Measurements from ENCODE around the gene LEAP2. TPM values are rescaled to one million over a fixed set of nuclear protein-coding genes. Genes with fewer than 3 reads are reported as not detected.

The LEAP2 gene, protein sequence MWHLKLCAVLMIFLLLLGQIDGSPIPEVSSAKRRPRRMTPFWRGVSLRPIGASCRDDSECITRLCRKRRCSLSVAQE
- total RNA-seq = 1 to 10 TPM; 2.5 to 3.1 TPM

DNA sequence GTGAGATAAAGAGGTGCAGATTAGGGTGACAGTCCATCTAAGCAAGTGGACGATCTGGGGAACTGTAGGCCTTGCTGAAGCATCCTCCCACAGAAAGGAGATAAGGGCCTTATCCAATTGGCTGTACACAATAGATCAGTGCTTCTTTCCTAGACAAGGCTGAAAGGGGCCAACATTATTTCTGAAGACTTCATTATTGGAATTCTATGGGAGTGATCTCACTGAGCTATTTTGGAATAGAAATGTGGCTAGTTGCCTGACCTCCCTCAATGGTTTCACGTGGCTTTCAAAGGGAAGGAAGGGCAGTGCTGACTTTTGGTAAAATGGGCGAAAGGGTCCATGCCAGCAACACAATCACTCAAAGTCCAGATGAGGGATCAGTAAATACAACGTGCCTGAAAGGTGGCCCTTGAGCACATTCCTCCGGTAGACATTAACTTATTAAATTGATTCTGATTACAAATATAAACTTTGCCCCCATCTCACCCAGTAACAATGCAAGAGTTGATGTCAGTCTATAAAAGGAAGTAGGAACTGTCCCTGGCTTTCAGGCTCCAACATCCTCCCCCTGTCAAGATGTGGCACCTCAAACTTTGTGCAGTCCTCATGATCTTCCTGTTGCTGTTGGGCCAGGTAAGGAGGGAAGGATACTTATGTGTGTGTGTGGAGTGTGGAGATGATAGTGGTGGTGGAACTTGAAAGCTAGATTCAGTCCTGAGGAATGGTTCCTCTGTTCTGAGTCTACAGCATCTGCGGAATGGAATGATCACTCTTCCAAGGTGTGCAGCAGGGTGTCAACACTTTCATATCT lies at the start of gene LEAP2:
TSS of gene LEAP2 (plus strand) at position 550 of the 811 bp plus-strand sequence. CDS start at position 577, 27 bp downstream.
- H3K27ac Mint-ChIP-seq = no peak within 1 kb of the TSS
- ChIA-PET POLR2A (interaction anchor here (0.6 kb wide), 1 partner anchor 34 kb away, joined by 3 read pairs; no protein-coding TSS in a partner anchor), CTCF (interaction anchor here (0.6 to 1.2 kb wide), 3 partner anchors 11 to 1282 kb away, joined by 3 read pairs; no protein-coding TSS in a partner anchor)
- H3K4me3 Mint-ChIP-seq = no peak within 1 kb of the TSS
- DNase-seq (no peak), ATAC-seq (no peak)
- peaks cover 38% of the 10 kb centered on the region for H3K36me3 Mint-ChIP-seq (ENCODE audit: low read depth)
- no peaks in the 10 kb centered on the region for H3K27me3 Mint-ChIP-seq
- H3K4me1 Mint-ChIP-seq = peaks cover 4% of the 10 kb centered on the region
- intact Hi-C loops (cut with DNase I, micrococcal nuclease) = no loop called here
- H3K9me3 Mint-ChIP-seq (ENCODE audit: low read depth) = no peaks in the 10 kb centered on the region

GRCh38 chr5:132824426-132824825 lies 49.0 kb upstream of the LEAP2 start:
- Mint-ChIP-seq H3K27ac (no peak overlapping the region), H3K9me3 (ENCODE audit: low read depth) (no peaks in the 10 kb centered on the region), H3K27me3 (peaks cover 46% of the 10 kb centered on the region), H3K36me3 (ENCODE audit: low read depth) (no peaks in the 10 kb centered on the region), H3K4me1 (peaks cover 11% of the 10 kb centered on the region), H3K4me3 (no peak overlapping the region)
- intact Hi-C loops (cut with DNase I, micrococcal nuclease) = loop anchor here (5.0 kb wide), 4 partner anchors 87 to 437 kb away; partner anchors contain the start of gene KIF3A (in 1 of the 2)
- POLR2A ChIA-PET = no interaction called here
- CTCF ChIA-PET = interaction anchor here (0.7 to 2.2 kb wide), 5 partner anchors 9 to 297 kb away, joined by 3 to 7 read pairs (median 4); partner anchors contain the start of gene CCNI2
- ATAC-seq (no peak), DNase-seq (no peak)

- peak; percentile 8 for ATAC-seq
- Mint-ChIP-seq H3K4me1 (peaks cover 6% of the 10 kb centered on the region), H3K36me3 (ENCODE audit: low read depth) (no peaks in the 10 kb centered on the region), H3K9me3 (ENCODE audit: low read depth) (no peaks in the 10 kb centered on the region), H3K27ac (no peak overlapping the region), H3K4me3 (no peak overlapping the region), H3K27me3 (peaks cover 44% of the 10 kb centered on the region)
- no peak for DNase-seq
- CTCF ChIA-PET = interaction anchor here (0.6 to 2.2 kb wide), 8 partner anchors 10 to 493 kb away, joined by 3 to 7 read pairs (median 4); partner anchors contain the start of gene CCNI2
- POLR2A ChIA-PET = no interaction called here
- intact Hi-C loops (cut with DNase I, micrococcal nuclease) = no loop called here
Observed at GRCh38 chr5:132825033-132825833, 48.2 kb upstream of the LEAP2 start.

GRCh38 chr5:132825834-132826391 lies 47.6 kb upstream of the LEAP2 start:
- DNase-seq = peak; percentile 44
- H3K27me3 Mint-ChIP-seq = peaks cover 42% of the 10 kb centered on the region
- H3K4me1 Mint-ChIP-seq = peaks cover 3% of the 10 kb centered on the region
- ChIA-PET CTCF (interaction anchor here (0.6 to 2.2 kb wide), 7 partner anchors 9 to 299 kb away, joined by 3 to 7 read pairs (median 3); partner anchors contain the start of gene SOWAHA), POLR2A (interaction anchor here (0.7 kb wide), 1 partner anchor 226 kb away, joined by 3 read pairs; the partner anchor contains the start of gene HSPA4)
- H3K36me3 Mint-ChIP-seq (ENCODE audit: low read depth) = no peaks in the 10 kb centered on the region
- intact Hi-C loops (cut with DNase I, micrococcal nuclease) = no loop called here
- H3K27ac Mint-ChIP-seq = no peak overlapping the region
- ATAC-seq = peak; percentile 30
- no peaks in the 10 kb centered on the region for H3K9me3 Mint-ChIP-seq (ENCODE audit: low read depth)
- H3K4me3 Mint-ChIP-seq = no peak overlapping the region

GRCh38 chr5:132826424-132827082 lies 46.9 kb upstream of the LEAP2 start:
- POLR2A ChIA-PET = interaction anchor here (0.5 to 0.7 kb wide), 2 partner anchors 25 to 225 kb away, joined by 3 read pairs; partner anchors contain the start of gene HSPA4

GRCh38 chr5:132827943-132828673 lies 45.4 kb upstream of the LEAP2 start:
- no peak for ATAC-seq
- Mint-ChIP-seq H3K36me3 (ENCODE audit: low read depth) (no peaks in the 10 kb centered on the region), H3K27ac (no peak overlapping the region), H3K4me3 (no peak overlapping the region), H3K27me3 (peaks cover 49% of the 10 kb centered on the region), H3K4me1 (peaks cover 2% of the 10 kb centered on the region), H3K9me3 (ENCODE audit: low read depth) (no peaks in the 10 kb centered on the region)
- intact Hi-C loops (cut with DNase I, micrococcal nuclease) = no loop called here
- ChIA-PET CTCF (interaction anchor here (0.6 to 5.3 kb wide), 10 partner anchors 9 to 419 kb away, joined by 3 to 50 read pairs (median 4); no protein-coding TSS in a partner anchor), POLR2A (interaction anchor here (0.7 kb wide), 1 partner anchor 90 kb away, joined by 3 read pairs; no protein-coding TSS in a partner anchor)
- DNase-seq = no peak

More at GRCh38 chr5:132826424-132827082, 46.9 kb upstream of the LEAP2 start:
- intact Hi-C loops (cut with DNase I, micrococcal nuclease) = no loop called here
- peaks cover 49% of the 10 kb centered on the region for H3K27me3 Mint-ChIP-seq
- DNase-seq (no peak), ATAC-seq (no peak)
- no peak overlapping the region for H3K4me3 Mint-ChIP-seq
- no peaks in the 10 kb centered on the region for H3K9me3 Mint-ChIP-seq (ENCODE audit: low read depth)
- H3K4me1 Mint-ChIP-seq = peaks cover 3% of the 10 kb centered on the region
- H3K27ac Mint-ChIP-seq = no peak overlapping the region
- CTCF ChIA-PET = interaction anchor here (0.6 to 5.3 kb wide), 7 partner anchors 7 to 436 kb away, joined by 3 to 50 read pairs (median 3); partner anchors contain the start of gene SOWAHA
- no peaks in the 10 kb centered on the region for H3K36me3 Mint-ChIP-seq (ENCODE audit: low read depth)

DNA sequence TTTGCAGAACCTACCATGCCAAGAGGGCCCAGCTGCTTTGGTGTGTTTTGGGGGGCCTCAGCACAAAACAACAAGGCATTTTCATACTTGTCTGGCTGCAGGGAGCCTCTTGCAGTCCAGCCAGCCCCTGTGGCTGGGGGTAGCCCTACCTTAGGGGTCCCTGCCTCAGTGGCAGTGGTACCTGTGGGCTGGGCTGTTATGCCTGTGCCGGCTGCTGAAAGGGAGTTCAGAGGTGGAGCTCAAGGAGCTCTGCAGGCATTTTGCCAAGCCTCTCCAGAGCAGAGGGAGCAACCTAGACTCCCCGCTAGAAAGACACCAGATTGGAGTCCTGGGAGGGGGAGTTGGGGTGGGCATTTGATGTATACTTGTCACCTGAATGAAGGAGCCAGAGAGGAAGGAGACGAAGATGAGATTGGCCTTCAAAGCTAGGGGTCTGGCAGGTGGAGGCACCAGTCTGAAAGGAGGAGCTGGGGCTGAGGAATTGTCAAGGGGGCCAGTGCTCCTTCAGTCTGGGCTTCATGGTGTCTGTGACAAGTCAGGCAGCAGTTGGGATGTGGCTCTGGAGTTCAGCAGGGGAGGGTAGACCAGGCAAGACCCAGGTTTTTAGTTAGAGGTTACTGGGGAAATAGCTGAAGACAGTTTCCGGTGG lies 44.5 kb upstream of the LEAP2 start:
- ATAC-seq (no peak), DNase-seq (no peak)
- Mint-ChIP-seq H3K27ac (no peak overlapping the region), H3K9me3 (ENCODE audit: low read depth) (no peaks in the 10 kb centered on the region), H3K27me3 (peaks cover 45% of the 10 kb centered on the region), H3K4me1 (peaks cover 2% of the 10 kb centered on the region), H3K4me3 (peak overlapping the region; percentile 70), H3K36me3 (ENCODE audit: low read depth) (no peaks in the 10 kb centered on the region)
- POLR2A ChIA-PET = interaction anchor here (0.7 to 0.8 kb wide), 2 partner anchors 91 to 334 kb away, joined by 3 to 4 read pairs; no protein-coding TSS in a partner anchor
- intact Hi-C loops (cut with DNase I, micrococcal nuclease) = no loop called here
- CTCF ChIA-PET = interaction anchor here (0.6 to 5.3 kb wide), 10 partner anchors 9 to 328 kb away, joined by 3 to 50 read pairs (median 3); partner anchors contain the start of genes GDF9 and UQCRQ

DNA sequence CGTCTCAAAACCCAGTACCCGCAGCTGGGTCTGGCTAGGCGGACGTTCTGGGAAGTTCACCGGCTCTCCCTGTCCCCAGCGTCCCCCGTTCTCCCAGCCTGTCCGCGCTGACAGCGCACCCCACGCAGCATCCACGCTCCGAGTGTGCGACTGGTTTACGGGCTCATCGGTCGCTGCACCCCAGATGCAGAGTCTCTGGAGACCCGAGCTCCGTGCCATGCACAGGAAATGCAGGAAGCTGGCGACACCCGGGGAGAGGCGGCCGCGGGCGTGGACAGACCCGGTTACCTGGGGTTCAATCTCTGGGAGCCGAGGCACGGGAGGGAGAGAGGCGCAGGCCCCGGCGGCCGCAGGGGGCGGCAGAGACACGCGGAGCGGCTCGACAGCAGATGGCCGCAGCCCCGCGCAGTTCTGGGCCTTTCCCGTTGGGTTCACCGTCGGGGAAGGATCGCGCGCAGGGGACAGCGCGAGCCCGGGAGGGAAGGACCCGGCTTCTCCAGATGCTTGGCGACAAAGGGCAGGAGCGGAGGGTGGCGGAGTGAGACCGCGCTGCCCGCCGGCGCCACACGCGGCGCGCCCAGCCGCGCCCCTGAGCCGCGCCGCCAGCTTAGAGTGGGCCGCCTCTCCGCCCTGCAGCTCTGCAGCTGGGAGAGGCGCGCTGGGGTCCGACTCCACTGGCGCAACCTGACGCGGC lies 43.6 kb upstream of the LEAP2 start:
- Mint-ChIP-seq H3K9me3 (ENCODE audit: low read depth) (no peaks in the 10 kb centered on the region), H3K4me3 (peak overlapping the region; percentile 70), H3K27me3 (peaks cover 38% of the 10 kb centered on the region), H3K4me1 (peaks cover 2% of the 10 kb centered on the region), H3K36me3 (ENCODE audit: low read depth) (no peaks in the 10 kb centered on the region), H3K27ac (no peak overlapping the region)
- intact Hi-C loops (cut with DNase I, micrococcal nuclease) = loop anchor here (1.0 kb wide), 2 partner anchors 36 to 53 kb away; partner anchors contain the start of genes GDF9 (in 2 of the 2) and UQCRQ (in 2 of the 2)
- CTCF ChIA-PET = interaction anchor here (0.5 to 5.3 kb wide), 14 partner anchors 10 to 917 kb away, joined by 3 to 50 read pairs (median 4); partner anchors contain the start of genes GDF9 and UQCRQ
- POLR2A ChIA-PET = interaction anchor here (0.5 kb wide), 1 partner anchor 239 kb away, joined by 10 read pairs; no protein-coding TSS in a partner anchor
- peak; percentile 86 for DNase-seq
- peak; percentile 87 for ATAC-seq

Measured in activated CD4-positive, alpha-beta T cell treated with anti-CD3 and anti-CD28 coated beads for 36 hours (primary cell).